Caco-2 (cell line): Measurements from ENCODE around the gene ARID3C. TPM values are rescaled to one million over a fixed set of nuclear protein-coding genes. Genes with fewer than 3 reads are reported as not detected.

Experiments
- BruUV-seq: library from RNA; stranded (reverse); fragments of 400-500 nt; replicated peaks from 2 replicates; lab custom pipeline; 2021; lab: Mats Ljungman, UMichigan
- CTCF ChIA-PET: fragments of 300-600 bp; sonication (Branson Sonifier 250); formaldehyde crosslinking; loops from one replicate; lab custom pipeline; 2022; ENCODE audit warnings: antibody characterized with exemption; lab: Charles Lee
- POLR2A ChIA-PET: fragments of 300-600 bp; sonication (Branson Sonifier 250); formaldehyde crosslinking; loops from one replicate; lab custom pipeline; 2022; ENCODE audit warnings: antibody characterized with exemption; lab: Charles Lee
- DNase-seq, 2 experiments: peaks; one replicate each; pipeline versions ENCODE4 v3.0.0 to v3.0.0-alpha.2; 2020 to 2022
- H3K27me3 ChIP-seq: replicated peaks from 2 replicates; pipeline ENCODE4 v1.6.0; 2011; ENCODE audit warnings: low read length; ENCODE audit not compliant: control insufficient read depth, insufficient read depth
- H3K36me3 ChIP-seq: 2 replicates; pipeline ENCODE4 v1.5.1; 2011; ENCODE audit warnings: low read length; ENCODE audit not compliant: control insufficient read depth, insufficient read depth
- H3K4me1 ChIP-seq: fragments of 250-450 bp; sonication (Bioruptor Pico); 2 replicates; pipeline ENCODE4 v1.5.1; 2020; ENCODE audit warnings: mild to moderate bottlenecking
- H3K4me3 ChIP-seq: 2 replicates; pipeline ENCODE4 v1.5.1; 2011; ENCODE audit warnings: low read depth, mild to moderate bottlenecking, control low read depth, low read length
- H3K9me3 ChIP-seq: fragments of 250-450 bp; sonication (Bioruptor Pico); 2 replicates; pipeline ENCODE4 v1.5.1; 2020; ENCODE audit warnings: mild to moderate bottlenecking, moderate library complexity
- H3K27ac Mint-ChIP-seq: one replicate; pipeline ENCODE4 v1.8.0; 2022; ENCODE audit warnings: mixed read lengths; ENCODE audit not compliant: unreplicated experiment
- H3K27me3 Mint-ChIP-seq: one replicate; pipeline ENCODE4 v1.8.0; 2022; ENCODE audit warnings: mixed read lengths; ENCODE audit not compliant: insufficient read depth, unreplicated experiment
- H3K36me3 Mint-ChIP-seq: one replicate; pipeline ENCODE4 v1.8.0; 2022; ENCODE audit warnings: mild to moderate bottlenecking, mixed read lengths; ENCODE audit not compliant: insufficient read depth, unreplicated experiment
- H3K4me1 Mint-ChIP-seq: one replicate; pipeline ENCODE4 v1.8.0; 2022; ENCODE audit warnings: low read depth, mixed read lengths; ENCODE audit not compliant: unreplicated experiment
- H3K4me3 Mint-ChIP-seq: one replicate; pipeline ENCODE4 v1.8.0; 2022; ENCODE audit warnings: mild to moderate bottlenecking, moderate library complexity, mixed read lengths; ENCODE audit not compliant: unreplicated experiment
- H3K9me3 Mint-ChIP-seq: one replicate; pipeline ENCODE4 v1.8.0; 2022; ENCODE audit warnings: mixed read lengths; ENCODE audit not compliant: unreplicated experiment
- CTCF ChIP-seq, 2 experiments: fragments of 200-600 bp in 1 of 2; IDR thresholded peaks; 1 replicate in 1 of 2; 2 replicates in 1 of 2; pipeline versions ENCODE4 v1.5.1 to v1.8.0; 2011 to 2022; ENCODE audit warnings: antibody characterized with exemption in 1 of 2, control low read depth in 1 of 2, inconsistent platforms in 1 of 2, low read depth in 1 of 2, low read length in 1 of 2, mild to moderate bottlenecking in 1 of 2, moderate library complexity in 1 of 2; ENCODE audit not compliant: insufficient read depth in 1 of 2, severe bottlenecking in 1 of 2, unreplicated experiment in 1 of 2
- intact Hi-C: fragments of 100-400 bp; cut with micrococcal nuclease; formaldehyde crosslinking; loops from one replicate; pipeline ENCODE4 v1.10.0; 2022; ENCODE audit not compliant: unreplicated experiment
- total RNA-seq: library from RNA; stranded (reverse); gene quantifications from 2 replicates; pipeline ENCODE4 v1.2.3, GENCODE V29; 2022

The ARID3C gene
- total RNA-seq, 1 experiment from 2014 or later = not detected

- no peak for TF ChIP-seq CTCF (IDR thresholded peaks at IDR 0.05; ENCODE audit: insufficient read depth in 1 of 2, low read depth in 1 of 2, low read length in 1 of 2, severe bottlenecking in 1 of 2, unreplicated experiment in 1 of 2)
- Mint-ChIP-seq H3K4me3 (no peak overlapping the region), H3K4me1 (peaks cover 20% of the 10 kb centered on the region), H3K9me3 (no peaks in the 10 kb centered on the region), H3K27ac (no peak overlapping the region), H3K27me3 (no peaks in the 10 kb centered on the region), H3K36me3 (peaks cover 18% of the 10 kb centered on the region)
- CTCF ChIA-PET = interaction anchor here (0.5 kb wide), 1 partner anchor 125 kb away, joined by 3 read pairs; no protein-coding TSS in a partner anchor
- H3K4me1 ChIP-seq = peaks cover 23% of the 10 kb centered on the region
- H3K4me3 ChIP-seq = no peak overlapping the region
- POLR2A ChIA-PET = no interaction called here
- intact Hi-C loops = loop anchor here (10.0 kb wide), 1 partner anchor 50 kb away; no protein-coding TSS in a partner anchor
- no peaks in the 10 kb centered on the region for H3K27me3 ChIP-seq
- H3K36me3 ChIP-seq = no peaks in the 10 kb centered on the region
- no TSS peak for BruUV-seq
- DNase-seq = no peak
- H3K9me3 ChIP-seq = no peaks in the 10 kb centered on the region
Measured at GRCh38 chr9:34654323-34655051, 25.6 kb upstream of the ARID3C start.

GRCh38 chr9:34653151-34654072 is 24.5 kb upstream of the ARID3C start:
- H3K27me3 ChIP-seq = no peaks in the 10 kb centered on the region
- ChIA-PET CTCF (no interaction called here), POLR2A (interaction anchor here (2.6 kb wide), 1 partner anchor 16 kb away, joined by 11 read pairs; the partner anchor contains the start of gene SIGMAR1)
- peak overlapping the region; percentile 66 for H3K4me3 Mint-ChIP-seq
- H3K9me3 ChIP-seq = no peaks in the 10 kb centered on the region
- H3K27me3 Mint-ChIP-seq = no peaks in the 10 kb centered on the region
- DNase-seq = no peak
- no peaks in the 10 kb centered on the region for H3K9me3 Mint-ChIP-seq
- H3K4me3 ChIP-seq = no peak overlapping the region
- BruUV-seq = no TSS peak
- H3K4me1 ChIP-seq = peaks cover 23% of the 10 kb centered on the region
- no peak for TF ChIP-seq CTCF (IDR thresholded peaks at IDR 0.05; ENCODE audit: insufficient read depth in 1 of 2, low read depth in 1 of 2, low read length in 1 of 2, severe bottlenecking in 1 of 2, unreplicated experiment in 1 of 2)
- H3K36me3 ChIP-seq = no peaks in the 10 kb centered on the region
- H3K27ac Mint-ChIP-seq = peak overlapping the region; percentile 62
- H3K36me3 Mint-ChIP-seq = peaks cover 23% of the 10 kb centered on the region
- H3K4me1 Mint-ChIP-seq = peaks cover 20% of the 10 kb centered on the region
- intact Hi-C loops = loop anchor here (10.0 kb wide), 1 partner anchor 51 kb away; no protein-coding TSS in a partner anchor

- peak overlapping the region; percentile 2; the same call in 1 of the 2 replicates for H3K4me3 ChIP-seq
- peaks cover 25% of the 10 kb centered on the region for H3K4me1 ChIP-seq
- peaks cover 26% of the 10 kb centered on the region for H3K4me1 Mint-ChIP-seq
- H3K36me3 ChIP-seq = no peaks in the 10 kb centered on the region
- H3K36me3 Mint-ChIP-seq = peaks cover 28% of the 10 kb centered on the region
- ChIA-PET POLR2A (interaction anchor here (2.6 kb wide), 1 partner anchor 15 kb away, joined by 11 read pairs; the partner anchor contains the start of gene SIGMAR1), CTCF (no interaction called here)
- no peaks in the 10 kb centered on the region for H3K27me3 ChIP-seq
- H3K9me3 Mint-ChIP-seq = no peaks in the 10 kb centered on the region
- DNase-seq = no peak
- intact Hi-C loops = loop anchor here (1.0 to 10.0 kb wide), 4 partner anchors 8 to 52 kb away; partner anchors contain the start of gene SIGMAR1
- H3K27ac Mint-ChIP-seq = peak overlapping the region; percentile 62
- no peaks in the 10 kb centered on the region for H3K27me3 Mint-ChIP-seq
- no TSS peak for BruUV-seq
- H3K4me3 Mint-ChIP-seq = peak overlapping the region; percentile 66
- TF ChIP-seq CTCF (IDR thresholded peaks at IDR 0.05; ENCODE audit: insufficient read depth in 1 of 2, low read depth in 1 of 2, low read length in 1 of 2, severe bottlenecking in 1 of 2, unreplicated experiment in 1 of 2) = no peak
- H3K9me3 ChIP-seq = no peaks in the 10 kb centered on the region
Measured at GRCh38 chr9:34652602-34653000, 23.7 kb upstream of the ARID3C start.
